ENCODE data around the gene BCAS1. TPM values are rescaled to one million over a fixed set of nuclear protein-coding genes. Genes with fewer than 3 reads are reported as not detected.

BCAS1 gene
- total RNA-seq, 2 donors from 2014 or later, result 2.1 TPM; not detected in 1

DNA sequence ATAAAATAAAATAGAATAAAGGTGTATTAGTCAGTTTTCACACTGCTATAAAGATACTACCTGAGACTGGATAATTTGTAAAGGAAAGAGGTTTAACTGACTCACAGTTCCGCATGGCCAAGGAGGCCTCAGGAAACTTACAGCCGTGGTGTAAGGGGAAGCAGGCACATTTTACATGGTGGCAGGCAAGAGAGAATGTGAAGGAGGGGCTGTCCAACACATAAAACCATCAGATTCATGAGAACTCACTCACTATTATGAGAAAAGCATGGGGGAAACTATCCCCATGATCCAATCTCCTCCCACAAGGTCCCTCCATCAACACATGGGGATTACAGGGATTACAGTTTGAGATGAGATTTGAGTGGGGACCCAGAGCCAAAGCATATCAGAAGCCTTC lies 41.1 kb upstream of the BCAS1 start:
- Histone ChIP-seq H3K4me3 (no peak overlapping the region), H3K36me3 (replicated peaks in 1 of 2; ENCODE audit: insufficient read depth in 1 of 2, low read depth in 2 of 2) (no peaks in the 10 kb centered on the region), H3K4me1 (peaks cover 20% of the 10 kb centered on the region), H3K27me3 (no peaks in the 10 kb centered on the region), H3K27ac (no peak overlapping the region), H3K9me3 (no peaks in the 10 kb centered on the region)
- intact Hi-C loops (cut with DNase I), result no loop called here
- WGBS, 2 donors, result 86 to 88% methylated on average over 2 of the region's 2 CpGs
- no peak for ATAC-seq
- no peak for DNase-seq
- no peak for TF ChIP-seq POLR2A (IDR thresholded peaks at IDR 0.05)
- TF ChIP-seq, protein P1, sequence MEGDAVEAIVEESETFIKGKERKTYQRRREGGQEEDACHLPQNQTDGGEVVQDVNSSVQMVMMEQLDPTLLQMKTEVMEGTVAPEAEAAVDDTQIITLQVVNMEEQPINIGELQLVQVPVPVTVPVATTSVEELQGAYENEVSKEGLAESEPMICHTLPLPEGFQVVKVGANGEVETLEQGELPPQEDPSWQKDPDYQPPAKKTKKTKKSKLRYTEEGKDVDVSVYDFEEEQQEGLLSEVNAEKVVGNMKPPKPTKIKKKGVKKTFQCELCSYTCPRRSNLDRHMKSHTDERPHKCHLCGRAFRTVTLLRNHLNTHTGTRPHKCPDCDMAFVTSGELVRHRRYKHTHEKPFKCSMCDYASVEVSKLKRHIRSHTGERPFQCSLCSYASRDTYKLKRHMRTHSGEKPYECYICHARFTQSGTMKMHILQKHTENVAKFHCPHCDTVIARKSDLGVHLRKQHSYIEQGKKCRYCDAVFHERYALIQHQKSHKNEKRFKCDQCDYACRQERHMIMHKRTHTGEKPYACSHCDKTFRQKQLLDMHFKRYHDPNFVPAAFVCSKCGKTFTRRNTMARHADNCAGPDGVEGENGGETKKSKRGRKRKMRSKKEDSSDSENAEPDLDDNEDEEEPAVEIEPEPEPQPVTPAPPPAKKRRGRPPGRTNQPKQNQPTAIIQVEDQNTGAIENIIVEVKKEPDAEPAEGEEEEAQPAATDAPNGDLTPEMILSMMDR (IDR thresholded peaks at IDR 0.05), result no peak

DNA sequence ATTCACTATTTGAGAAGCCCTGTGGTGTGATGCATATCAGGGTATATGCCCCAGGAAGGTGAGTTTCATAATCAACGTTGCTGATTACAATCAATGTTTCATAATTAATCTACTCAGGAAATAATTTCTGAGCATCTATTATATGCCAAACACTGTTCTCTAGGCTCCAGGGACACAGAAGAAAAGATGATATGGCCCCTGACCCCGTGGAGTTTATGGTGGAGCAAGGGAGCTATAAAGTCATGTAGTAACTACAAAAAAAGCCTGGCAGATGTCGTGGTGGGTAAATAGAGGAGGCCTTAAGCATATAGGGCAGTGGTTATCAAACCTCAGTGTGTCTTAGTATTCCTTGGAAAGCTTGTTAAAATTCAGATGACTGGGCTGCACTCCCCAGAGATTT lies 40.1 kb upstream of the BCAS1 start:
- Histone ChIP-seq H3K4me1 (peaks cover 20% of the 10 kb centered on the region), H3K36me3 (replicated peaks in 1 of 2; ENCODE audit: insufficient read depth in 1 of 2, low read depth in 2 of 2) (no peaks in the 10 kb centered on the region), H3K9me3 (no peaks in the 10 kb centered on the region), H3K4me3 (no peak overlapping the region), H3K27me3 (no peaks in the 10 kb centered on the region), H3K27ac (no peak overlapping the region)
- ATAC-seq (no peak), DNase-seq (no peak)
- intact Hi-C loops (cut with DNase I), result no loop called here
- TF ChIP-seq, protein P1 (IDR thresholded peaks at IDR 0.05), result no peak
- TF ChIP-seq POLR2A (IDR thresholded peaks at IDR 0.05), result no peak
- 51 to 69% methylated on average over 3 of the region's 3 CpGs for WGBS, 2 donors

DNA sequence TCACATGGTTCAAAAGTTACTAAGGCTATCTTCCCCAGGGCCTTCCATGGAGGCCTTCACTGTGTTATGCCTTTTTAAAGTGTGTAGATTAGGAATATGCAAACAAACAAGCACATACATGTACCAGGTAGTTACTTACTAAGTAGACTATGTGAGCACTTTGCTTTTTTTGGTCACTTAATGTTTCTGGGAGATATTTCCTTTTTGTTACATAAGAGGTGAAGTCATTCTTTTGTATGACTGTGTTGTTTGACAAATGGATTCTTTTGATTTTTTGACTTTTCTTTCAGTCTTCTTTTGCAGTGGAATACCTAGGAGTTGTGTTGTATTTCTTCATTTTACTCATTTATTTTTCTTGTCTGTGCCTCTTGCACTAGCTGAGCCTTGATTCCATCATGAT lies 39.6 kb upstream of the BCAS1 start:
- intact Hi-C loops (cut with DNase I), result no loop called here

DNA sequence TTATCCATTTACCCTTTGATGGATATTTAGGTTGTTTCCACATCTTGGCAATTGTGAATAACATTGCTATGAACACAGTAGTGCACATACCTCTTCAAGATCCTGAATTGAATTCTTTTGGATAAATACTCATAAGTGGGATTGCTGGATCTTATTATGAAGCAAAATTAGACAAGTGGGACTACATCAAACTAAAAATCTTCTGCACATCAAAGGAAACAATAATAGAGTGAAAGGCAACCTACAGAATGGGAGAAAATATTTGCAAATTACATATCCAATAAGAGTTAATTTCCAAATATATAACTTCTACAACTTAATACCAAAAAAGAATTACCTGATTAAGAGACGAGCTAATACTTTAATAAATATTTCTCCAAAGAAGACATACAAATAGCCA lies 38.4 kb upstream of the BCAS1 start:
- DNase-seq, result no peak
- no peak overlapping the region for H3K4me3 ChIP-seq
- no peaks in the 10 kb centered on the region for H3K9me3 ChIP-seq
- no peaks in the 10 kb centered on the region for H3K36me3 ChIP-seq (replicated peaks in 1 of 2; ENCODE audit: insufficient read depth in 1 of 2, low read depth in 2 of 2)
- WGBS, 2 donors, result 66 to 73% methylated on average over 1 of the region's 1 CpG
- peaks cover 20% of the 10 kb centered on the region for H3K4me1 ChIP-seq
- H3K27ac ChIP-seq, result no peak overlapping the region
- ATAC-seq, result no peak
- no peaks in the 10 kb centered on the region for H3K27me3 ChIP-seq
- intact Hi-C loops (cut with DNase I), result no loop called here
- TF ChIP-seq POLR2A (IDR thresholded peaks at IDR 0.05), result no peak
- TF ChIP-seq, protein P1 (IDR thresholded peaks at IDR 0.05), result no peak

More for the DNA sequence above, 39.6 kb upstream of the BCAS1 start:
- H3K9me3 ChIP-seq, result no peaks in the 10 kb centered on the region
- no peaks in the 10 kb centered on the region for H3K27me3 ChIP-seq
- H3K27ac ChIP-seq, result no peak overlapping the region
- H3K36me3 ChIP-seq (replicated peaks in 1 of 2; ENCODE audit: insufficient read depth in 1 of 2, low read depth in 2 of 2), result no peaks in the 10 kb centered on the region
- no peak for DNase-seq
- TF ChIP-seq, protein P1 (IDR thresholded peaks at IDR 0.05), result no peak
- TF ChIP-seq POLR2A (IDR thresholded peaks at IDR 0.05), result no peak
- peaks cover 20% of the 10 kb centered on the region for H3K4me1 ChIP-seq
- no peak overlapping the region for H3K4me3 ChIP-seq
- ATAC-seq, result no peak

DNA sequence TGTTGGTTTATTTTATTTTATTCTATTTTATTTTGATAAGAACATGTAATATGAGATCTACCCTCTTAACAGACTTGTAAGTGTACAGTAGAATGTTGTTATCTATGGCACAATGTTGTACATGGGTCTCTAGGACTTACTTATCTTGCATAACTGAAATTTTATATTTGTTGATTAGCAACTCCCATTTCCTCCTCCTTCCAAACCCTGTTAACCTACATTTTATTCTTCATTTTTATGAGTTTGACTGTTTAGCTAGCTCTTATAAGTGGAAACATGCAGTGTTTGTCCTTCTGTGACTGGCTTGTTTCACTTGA lies 37.9 kb upstream of the BCAS1 start:
- intact Hi-C loops (cut with DNase I), result no loop called here
- no peak for DNase-seq
- Histone ChIP-seq H3K4me1 (peaks cover 20% of the 10 kb centered on the region), H3K36me3 (replicated peaks in 1 of 2; ENCODE audit: insufficient read depth in 1 of 2, low read depth in 2 of 2) (no peaks in the 10 kb centered on the region), H3K9me3 (no peaks in the 10 kb centered on the region), H3K27ac (peak overlapping the region in 1 of 4 donors; percentile 67), H3K4me3 (no peak overlapping the region), H3K27me3 (no peaks in the 10 kb centered on the region)
- ATAC-seq, result no peak
- no peak for TF ChIP-seq POLR2A (IDR thresholded peaks at IDR 0.05)
- TF ChIP-seq, protein P1 (IDR thresholded peaks at IDR 0.05), result no peak

Data from body of pancreas (tissue), 4 donors.